ENCODE results near the gene PEX19. TPM values are rescaled to one million over a fixed set of nuclear protein-coding genes. Genes with fewer than 3 reads are reported as not detected.

PEX19 gene
- total RNA-seq, 1 donor from 2014 or later, result 61.7 TPM

DNA sequence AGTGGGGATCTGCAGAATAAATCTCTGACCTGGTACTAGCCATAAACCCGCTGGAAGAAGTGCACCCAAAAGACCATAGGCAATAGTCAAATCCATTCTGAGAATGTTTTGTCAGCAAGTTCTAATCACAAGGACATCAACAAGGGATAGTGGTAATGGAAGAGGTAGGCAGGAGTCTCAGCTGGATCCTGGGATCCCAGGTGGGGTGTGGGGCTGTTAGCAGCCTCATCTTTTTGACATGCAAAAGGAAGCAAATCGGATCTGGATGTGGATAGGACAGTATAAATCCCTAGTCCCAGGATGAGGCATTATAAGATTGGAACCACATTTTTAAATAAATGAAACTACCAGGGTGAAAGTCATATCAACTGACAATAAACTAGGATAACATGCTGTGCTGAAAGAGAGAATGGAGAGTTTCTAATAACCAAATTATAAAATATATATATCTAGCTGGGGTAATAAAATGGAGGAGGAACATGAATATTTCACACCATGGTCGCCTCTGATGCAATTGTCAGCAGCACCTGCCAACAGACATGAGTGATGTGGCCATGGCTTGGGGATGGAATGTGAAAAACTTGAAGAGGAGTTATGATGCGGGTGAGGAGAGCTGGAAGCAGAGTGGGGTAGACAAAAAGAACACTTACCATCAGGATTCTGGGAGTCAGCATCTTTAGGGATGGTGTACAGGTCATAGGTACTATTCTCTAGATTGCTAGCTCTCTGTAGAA, 23.7 kb upstream of the PEX19 start:
- H3K36me3 Mint-ChIP-seq (ENCODE audit: low read depth, unreplicated experiment), result peaks cover 43% of the 10 kb centered on the region
- no peak overlapping the region for H3K27ac Mint-ChIP-seq (ENCODE audit: unreplicated experiment)

DNA sequence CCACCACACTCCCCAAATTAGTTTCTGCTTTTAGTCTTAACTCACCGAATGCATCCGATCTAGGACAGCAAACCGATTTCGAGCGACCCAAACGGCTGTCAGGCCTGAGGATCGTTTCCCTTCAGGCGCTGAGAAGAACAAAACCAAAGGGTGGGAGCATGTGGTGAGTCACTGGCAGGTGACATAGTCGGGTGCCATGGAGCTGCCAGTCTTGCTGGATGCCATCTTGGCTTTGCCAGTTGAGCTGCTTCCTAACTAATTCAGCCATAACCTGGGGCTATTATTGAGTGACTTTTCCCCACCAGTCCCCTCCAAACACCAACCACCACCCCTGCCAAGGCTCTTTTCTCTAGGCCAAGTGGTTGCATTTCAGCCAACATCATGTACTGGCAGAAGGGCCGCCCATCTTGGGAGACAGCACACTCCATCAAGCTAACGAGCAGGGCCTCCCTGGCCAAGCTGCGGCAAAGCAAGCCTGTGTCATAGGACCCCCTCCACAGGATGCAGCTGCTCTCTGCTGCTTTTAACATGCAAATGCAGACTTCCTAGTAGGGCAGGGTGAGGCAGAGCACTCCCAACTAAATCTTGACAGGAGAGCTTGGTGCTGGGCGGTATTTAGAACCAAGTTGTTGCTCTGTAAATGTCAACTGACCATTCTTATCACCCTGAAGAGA, 22.3 kb upstream of the PEX19 start:
- Mint-ChIP-seq H3K4me3 (ENCODE audit: unreplicated experiment) (no peak overlapping the region), H3K27me3 (ENCODE audit: unreplicated experiment) (peaks cover 1% of the 10 kb centered on the region), H3K27ac (ENCODE audit: unreplicated experiment) (no peak overlapping the region), H3K36me3 (ENCODE audit: low read depth, unreplicated experiment) (peaks cover 41% of the 10 kb centered on the region), H3K4me1 (ENCODE audit: unreplicated experiment) (peaks cover 14% of the 10 kb centered on the region), H3K9me3 (ENCODE audit: unreplicated experiment) (no peaks in the 10 kb centered on the region)
- TF ChIP-seq, protein P1, sequence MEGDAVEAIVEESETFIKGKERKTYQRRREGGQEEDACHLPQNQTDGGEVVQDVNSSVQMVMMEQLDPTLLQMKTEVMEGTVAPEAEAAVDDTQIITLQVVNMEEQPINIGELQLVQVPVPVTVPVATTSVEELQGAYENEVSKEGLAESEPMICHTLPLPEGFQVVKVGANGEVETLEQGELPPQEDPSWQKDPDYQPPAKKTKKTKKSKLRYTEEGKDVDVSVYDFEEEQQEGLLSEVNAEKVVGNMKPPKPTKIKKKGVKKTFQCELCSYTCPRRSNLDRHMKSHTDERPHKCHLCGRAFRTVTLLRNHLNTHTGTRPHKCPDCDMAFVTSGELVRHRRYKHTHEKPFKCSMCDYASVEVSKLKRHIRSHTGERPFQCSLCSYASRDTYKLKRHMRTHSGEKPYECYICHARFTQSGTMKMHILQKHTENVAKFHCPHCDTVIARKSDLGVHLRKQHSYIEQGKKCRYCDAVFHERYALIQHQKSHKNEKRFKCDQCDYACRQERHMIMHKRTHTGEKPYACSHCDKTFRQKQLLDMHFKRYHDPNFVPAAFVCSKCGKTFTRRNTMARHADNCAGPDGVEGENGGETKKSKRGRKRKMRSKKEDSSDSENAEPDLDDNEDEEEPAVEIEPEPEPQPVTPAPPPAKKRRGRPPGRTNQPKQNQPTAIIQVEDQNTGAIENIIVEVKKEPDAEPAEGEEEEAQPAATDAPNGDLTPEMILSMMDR (IDR thresholded peaks at IDR 0.05; ENCODE audit: unreplicated experiment), result no peak
- DNase-seq (ENCODE audit: low spot score), result peak; percentile 31

More for the DNA sequence above, 23.7 kb upstream of the PEX19 start:
- no peak for DNase-seq (ENCODE audit: low spot score)
- Mint-ChIP-seq H3K4me3 (ENCODE audit: unreplicated experiment) (no peak overlapping the region), H3K9me3 (ENCODE audit: unreplicated experiment) (no peaks in the 10 kb centered on the region), H3K4me1 (ENCODE audit: unreplicated experiment) (peaks cover 14% of the 10 kb centered on the region), H3K27me3 (ENCODE audit: unreplicated experiment) (peaks cover 1% of the 10 kb centered on the region)
- TF ChIP-seq, protein P1 (IDR thresholded peaks at IDR 0.05; ENCODE audit: unreplicated experiment), result no peak

DNA sequence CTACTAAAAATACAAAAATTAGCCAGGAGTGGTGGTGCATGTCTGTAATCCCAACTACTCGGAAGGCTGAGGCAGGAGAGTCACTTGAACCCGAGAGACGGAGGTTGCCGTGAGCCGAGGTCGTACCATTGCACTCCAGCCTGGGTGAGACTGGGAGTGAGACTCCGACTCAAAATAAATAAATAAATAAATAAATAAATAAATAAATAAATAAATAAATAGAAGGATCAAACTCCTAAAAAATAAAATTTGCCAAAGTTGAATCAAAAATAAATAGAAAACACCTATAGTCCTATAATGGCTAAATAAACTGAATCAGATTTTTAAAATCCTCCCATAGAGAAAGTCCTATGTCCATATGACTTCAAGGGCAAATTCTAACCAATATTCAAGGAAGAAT, 15.2 kb upstream of the PEX19 start:
- no peak for DNase-seq (ENCODE audit: low spot score)
- H3K4me1 Mint-ChIP-seq (ENCODE audit: unreplicated experiment), result no peaks in the 10 kb centered on the region
- H3K27me3 Mint-ChIP-seq (ENCODE audit: unreplicated experiment), result no peaks in the 10 kb centered on the region
- peaks cover 46% of the 10 kb centered on the region for H3K36me3 Mint-ChIP-seq (ENCODE audit: low read depth, unreplicated experiment)
- no peaks in the 10 kb centered on the region for H3K9me3 Mint-ChIP-seq (ENCODE audit: unreplicated experiment)
- no peak overlapping the region for H3K4me3 Mint-ChIP-seq (ENCODE audit: unreplicated experiment)
- H3K27ac Mint-ChIP-seq (ENCODE audit: unreplicated experiment), result no peak overlapping the region
- TF ChIP-seq, protein P1 (IDR thresholded peaks at IDR 0.05; ENCODE audit: unreplicated experiment), result no peak

- TF ChIP-seq, protein P1 (IDR thresholded peaks at IDR 0.05; ENCODE audit: unreplicated experiment), result no peak
- peaks cover 16% of the 10 kb centered on the region for H3K4me1 Mint-ChIP-seq (ENCODE audit: unreplicated experiment)
- no peak overlapping the region for H3K27ac Mint-ChIP-seq (ENCODE audit: unreplicated experiment)
- peaks cover 67% of the 10 kb centered on the region for H3K36me3 Mint-ChIP-seq (ENCODE audit: low read depth, unreplicated experiment)
- no peaks in the 10 kb centered on the region for H3K9me3 Mint-ChIP-seq (ENCODE audit: unreplicated experiment)
- DNase-seq (ENCODE audit: low spot score), result no peak
- H3K27me3 Mint-ChIP-seq (ENCODE audit: unreplicated experiment), result no peaks in the 10 kb centered on the region
- H3K4me3 Mint-ChIP-seq (ENCODE audit: unreplicated experiment), result no peak overlapping the region
These were observed 11.1 kb upstream of the PEX19 start for GRCh38 chr1:160296036-160296435.

Data from endothelial cell (in vitro differentiated cells).